Measurements from ENCODE around the gene SIK1.
"Not testable (repeated sequence)": the region's sequence is repeated elsewhere in the genome, so short reads cannot be mapped to it uniquely, and the experiment has no call there.

SIK1 gene

GRCh38 chr21:43383351-43383750 lies 43.6 kb downstream of the SIK1 start:
- not testable (repeated sequence) for DNase-seq

GRCh38 chr21:43382902-43383301 lies 44.0 kb downstream of the SIK1 start:
- DNase-seq, result not testable (repeated sequence)

GRCh38 chr21:43380852-43381533 lies 45.9 kb downstream of the SIK1 start:
- not testable (repeated sequence) for DNase-seq

- DNase-seq, result not testable (repeated sequence)
Observed at GRCh38 chr21:43380337-43380736, 46.6 kb downstream of the SIK1 start.

GRCh38 chr21:43379626-43380122 lies 47.3 kb downstream of the SIK1 start:
- not testable (repeated sequence) for DNase-seq

GRCh38 chr21:43376478-43376882 lies 50.5 kb downstream of the SIK1 start:
- DNase-seq, result no peak

GRCh38 chr21:43375837-43376477 lies 51.0 kb downstream of the SIK1 start:
- DNase-seq, result no peak

GRCh38 chr21:43375006-43375836 lies 51.7 kb downstream of the SIK1 start:
- no peak for DNase-seq

- DNase-seq, result no peak
Observed at GRCh38 chr21:43374228-43374885, 52.6 kb downstream of the SIK1 start.

- DNase-seq, result no peak
Observed at GRCh38 chr21:43373362-43374227, 53.3 kb downstream of the SIK1 start.

GRCh38 chr21:43372663-43373361 lies 54.1 kb downstream of the SIK1 start:
- no peak for DNase-seq

GRCh38 chr21:43371786-43372185 lies 55.1 kb downstream of the SIK1 start:
- DNase-seq, result no peak

- DNase-seq, result no peak
Observed at GRCh38 chr21:43370888-43371570, 55.9 kb downstream of the SIK1 start.

- no peak for DNase-seq
Observed at GRCh38 chr21:43370091-43370658, 56.8 kb downstream of the SIK1 start.

- no peak for DNase-seq
Observed at GRCh38 chr21:43369596-43370090, 57.3 kb downstream of the SIK1 start.

- no peak for DNase-seq
Observed at GRCh38 chr21:43369124-43369523, 57.8 kb downstream of the SIK1 start.

- DNase-seq, result no peak
Observed at GRCh38 chr21:43368685-43369084, 58.2 kb downstream of the SIK1 start.

GRCh38 chr21:43367859-43368258 lies 59.1 kb downstream of the SIK1 start:
- DNase-seq, result no peak

- DNase-seq, result no peak
Observed at GRCh38 chr21:43367296-43367695, 59.6 kb downstream of the SIK1 start.

GRCh38 chr21:43366656-43367055 lies 60.3 kb downstream of the SIK1 start:
- DNase-seq, result no peak

Measured in NCI-H1417 treated with DMSO at 0.1 percent for 48 hours (cell line).